ENCODE results near the gene CDYL2. TPM values are rescaled to one million over a fixed set of nuclear protein-coding genes. Genes with fewer than 3 reads are reported as not detected.

Gene CDYL2
- total RNA-seq, 1 donor from 2014 or later, result 34.1 TPM

GRCh38 chr16:80563066-80563465 is 241.3 kb downstream of the CDYL2 start:
- no peak for DNase-seq (ENCODE audit: extremely low read depth, low read depth, low spot score)

GRCh38 chr16:80559369-80559768 is 245.0 kb downstream of the CDYL2 start:
- DNase-seq (ENCODE audit: extremely low read depth, low read depth, low spot score), result no peak

- no peak for DNase-seq (ENCODE audit: extremely low read depth, low read depth, low spot score)
These were observed 247.4 kb downstream of the CDYL2 start for GRCh38 chr16:80557037-80557436.

DNA sequence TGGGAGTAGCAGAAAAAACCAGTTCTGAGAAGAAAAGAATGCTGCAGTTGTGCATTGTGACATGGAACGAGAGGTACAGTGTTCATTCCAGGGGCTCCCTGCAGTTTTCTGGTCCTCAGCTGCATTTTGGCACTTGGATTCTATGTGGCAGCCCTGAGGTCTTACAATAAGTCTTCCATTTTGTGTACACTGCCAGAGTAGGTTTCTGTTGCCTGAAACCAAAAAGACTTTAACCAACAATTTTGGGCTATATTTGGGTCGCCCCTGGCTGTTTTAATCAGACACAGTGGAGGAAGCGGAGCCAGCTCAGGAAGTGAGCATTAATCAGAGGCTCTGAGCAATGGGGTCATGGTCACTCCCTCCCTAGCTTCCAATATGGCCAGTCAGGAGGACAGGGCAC is 247.9 kb downstream of the CDYL2 start:
- no peak for DNase-seq (ENCODE audit: extremely low read depth, low read depth, low spot score)

DNA sequence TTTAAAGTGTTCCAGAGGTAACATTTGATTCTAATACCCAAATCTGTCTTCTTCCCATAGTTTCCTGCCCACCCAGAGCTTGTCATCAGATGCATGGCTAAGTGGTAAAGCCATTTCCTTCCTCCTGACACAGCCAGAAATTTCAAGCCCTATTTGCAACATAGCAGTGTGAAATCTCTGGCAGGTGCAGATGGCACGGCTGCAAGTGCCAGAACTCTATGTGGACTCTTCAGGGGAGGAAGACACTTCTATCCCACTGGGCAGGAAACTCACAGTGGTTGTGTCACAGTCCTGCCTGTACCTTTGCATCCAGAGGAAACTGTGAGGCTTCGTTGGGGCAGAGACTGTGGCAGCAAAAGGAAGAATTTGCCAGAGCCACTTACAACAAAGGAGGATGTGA is 250.4 kb downstream of the CDYL2 start:
- DNase-seq (ENCODE audit: extremely low read depth, low read depth, low spot score), result no peak

DNA sequence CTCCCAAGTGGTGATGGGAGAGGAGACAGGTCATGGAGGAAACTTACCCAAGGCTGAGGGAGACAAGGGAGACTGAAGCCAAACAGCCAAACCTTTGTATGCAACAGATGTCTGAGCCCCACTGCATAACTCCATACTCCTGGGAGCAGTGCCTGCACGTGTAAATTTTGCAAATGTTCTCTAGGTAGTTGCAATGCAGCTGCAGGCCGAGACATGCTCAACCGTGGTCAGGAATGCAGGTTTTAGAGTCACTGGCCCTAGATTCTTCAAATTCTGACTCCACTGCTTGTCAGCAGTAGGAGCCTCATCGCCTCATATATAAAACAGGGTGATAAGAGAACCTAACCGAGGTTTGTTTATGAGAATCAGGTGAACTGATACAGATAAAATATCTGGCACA is 252.1 kb downstream of the CDYL2 start:
- no peak for DNase-seq (ENCODE audit: extremely low read depth, low read depth, low spot score)

Other genes with a start within 250 kb of the CDYL2 start
- 51.9 and 56.7 TPM in 2 replicates for gene CMC2, start 202.3 kb upstream of the CDYL2 start, total RNA-seq
- gene CENPN, start 202.6 kb upstream of the CDYL2 start, total RNA-seq, result 15.7 and 19.6 TPM in 2 replicates
- gene ATMIN, start 231.2 kb upstream of the CDYL2 start, total RNA-seq, result 29.6 and 30.3 TPM in 2 replicates